NCI-H1092 (cell line): ENCODE results near the gene SLC9A8.

Experiments used
- DNase-seq: peaks from one replicate; lab custom pipeline; 2025; lab: John Stamatoyannopoulos, UW

SLC9A8 gene

DNA sequence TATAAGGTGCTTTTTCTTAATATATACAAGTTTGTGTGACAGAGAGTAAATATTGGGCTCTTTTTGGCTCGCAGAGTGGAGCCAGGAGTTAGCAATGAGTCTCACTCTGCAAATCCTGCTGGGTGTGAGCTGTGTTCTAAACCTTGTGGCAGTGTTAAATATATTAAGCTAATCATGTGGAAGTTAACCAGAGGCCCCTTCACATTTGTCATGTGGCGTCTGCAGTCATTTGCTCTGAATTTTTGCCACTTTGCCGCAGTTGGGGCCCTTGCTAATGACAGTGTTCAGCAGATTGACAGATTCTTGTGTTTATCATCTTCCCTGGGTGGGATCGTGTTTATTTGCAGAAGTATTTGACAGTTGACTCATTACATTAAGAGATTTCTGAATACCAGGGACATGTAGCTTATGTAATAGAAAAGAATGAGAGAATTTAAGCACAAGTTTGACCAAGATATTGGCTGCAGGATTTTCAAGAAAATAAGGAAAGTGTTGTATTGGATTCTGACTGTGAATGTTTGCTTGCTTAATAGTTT lies 64.8 kb downstream of the SLC9A8 start:
- DNase-seq, result no peak

DNA sequence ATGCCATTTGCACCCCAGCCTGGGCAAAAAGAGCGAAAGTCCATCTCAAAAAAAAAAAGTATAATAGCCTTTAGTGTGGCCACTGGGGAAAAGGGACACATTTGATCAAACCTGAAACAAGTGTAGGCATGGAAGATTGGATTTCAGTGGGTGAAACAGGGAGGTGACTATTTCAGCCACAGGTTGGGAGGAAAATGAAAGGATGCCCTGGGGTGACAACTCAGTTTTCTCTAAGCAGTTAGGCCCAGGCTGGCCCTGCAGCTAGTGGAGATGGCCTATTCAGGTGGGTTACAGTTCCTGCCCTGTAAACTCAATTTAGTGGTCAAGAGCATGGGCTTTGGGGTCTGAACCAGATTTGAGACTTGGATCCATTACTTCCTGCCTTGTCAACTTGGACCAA lies 66.3 kb downstream of the SLC9A8 start:
- no peak for DNase-seq

DNA sequence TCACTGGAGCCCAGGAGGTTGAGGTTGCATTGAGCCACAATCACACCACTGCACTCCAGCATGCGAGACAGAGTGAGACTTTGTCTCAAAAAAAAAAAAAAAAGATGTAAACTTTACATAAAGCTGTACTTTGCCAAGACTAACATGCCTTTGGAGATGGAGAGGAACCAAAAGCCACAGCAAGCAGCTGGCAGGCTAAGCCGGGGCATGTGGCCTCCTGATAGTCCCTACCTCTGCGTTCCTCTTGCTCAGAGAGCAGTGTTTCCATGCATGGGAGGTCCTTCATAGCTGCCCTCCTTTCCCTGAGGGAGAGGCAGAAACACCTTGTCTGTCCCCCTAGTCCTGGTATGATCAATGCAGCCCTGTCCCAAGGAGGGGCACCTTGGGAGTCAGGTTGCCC lies 67.5 kb downstream of the SLC9A8 start:
- DNase-seq, result no peak

DNA sequence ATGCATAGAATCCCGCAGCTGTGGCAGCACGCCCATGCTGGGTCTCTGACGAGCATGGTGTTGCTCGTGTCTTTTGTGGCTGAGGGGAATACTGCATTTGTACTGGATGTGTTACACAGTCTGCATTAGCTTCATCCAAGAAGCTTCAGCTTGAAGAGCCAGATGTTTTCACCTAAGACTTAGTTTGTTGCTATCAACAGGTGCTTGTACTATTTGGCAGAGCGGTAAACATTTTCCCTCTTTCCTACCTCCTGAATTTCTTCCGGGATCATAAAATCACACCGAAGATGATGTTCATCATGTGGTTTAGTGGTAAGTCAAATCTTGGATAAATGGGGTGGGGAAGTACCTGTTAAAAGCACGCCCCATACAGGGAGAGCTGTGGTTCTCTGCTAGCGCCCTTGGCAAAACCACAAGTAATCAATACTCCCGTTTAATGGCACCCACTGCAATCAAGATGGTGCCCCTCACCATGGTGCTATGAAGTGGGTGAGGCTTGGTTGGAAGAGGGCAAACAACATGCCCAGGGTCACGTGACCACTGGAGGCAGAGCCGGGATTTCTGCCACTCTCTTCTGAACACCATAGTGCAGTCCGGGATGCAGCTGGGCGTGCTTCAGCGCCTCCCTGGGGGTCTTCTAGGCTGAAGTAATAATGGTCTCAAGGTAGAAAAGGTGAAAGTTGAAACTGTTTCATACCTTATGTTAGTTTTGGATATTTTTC lies 68.3 kb downstream of the SLC9A8 start:
- DNase-seq, result no peak

DNA sequence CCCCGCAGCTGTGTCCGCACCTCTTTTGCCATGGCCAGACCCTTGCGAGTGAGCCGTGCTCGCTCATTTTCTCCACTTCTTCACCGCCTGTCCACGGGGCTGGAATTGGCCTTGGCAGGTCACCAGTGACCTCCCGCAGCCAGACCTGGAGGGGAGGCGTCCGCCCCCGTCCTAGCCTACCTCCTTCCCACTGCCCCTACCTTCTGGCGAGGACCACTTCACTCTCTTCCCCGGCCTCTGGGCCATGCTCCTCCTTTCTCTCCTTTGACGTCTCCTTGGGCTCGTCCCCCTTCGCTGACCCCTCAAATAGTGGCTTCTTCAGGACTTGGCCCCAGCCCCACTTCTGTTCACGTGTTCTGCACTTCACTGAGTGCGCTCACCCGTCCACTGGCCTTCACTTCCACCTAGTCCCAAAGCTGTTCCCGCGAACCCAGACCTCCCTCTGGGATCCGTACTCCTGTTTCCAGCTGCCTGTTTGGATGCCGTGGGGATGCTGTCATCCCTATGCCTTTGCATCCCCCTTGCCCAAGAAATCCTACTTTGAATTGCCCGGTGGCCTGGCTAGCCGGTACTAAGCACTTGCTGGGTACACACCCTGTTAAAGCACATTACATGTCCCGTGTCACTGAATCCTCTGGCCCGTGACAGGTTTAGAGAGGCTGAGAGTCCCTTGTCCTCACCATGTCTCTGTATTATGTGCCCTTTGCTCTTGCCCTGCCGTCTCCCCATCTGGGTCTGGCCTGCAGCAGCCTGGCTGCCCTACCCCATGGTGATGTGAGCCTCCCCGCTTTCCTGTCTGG lies 69.7 kb downstream of the SLC9A8 start:
- no peak for DNase-seq

DNA sequence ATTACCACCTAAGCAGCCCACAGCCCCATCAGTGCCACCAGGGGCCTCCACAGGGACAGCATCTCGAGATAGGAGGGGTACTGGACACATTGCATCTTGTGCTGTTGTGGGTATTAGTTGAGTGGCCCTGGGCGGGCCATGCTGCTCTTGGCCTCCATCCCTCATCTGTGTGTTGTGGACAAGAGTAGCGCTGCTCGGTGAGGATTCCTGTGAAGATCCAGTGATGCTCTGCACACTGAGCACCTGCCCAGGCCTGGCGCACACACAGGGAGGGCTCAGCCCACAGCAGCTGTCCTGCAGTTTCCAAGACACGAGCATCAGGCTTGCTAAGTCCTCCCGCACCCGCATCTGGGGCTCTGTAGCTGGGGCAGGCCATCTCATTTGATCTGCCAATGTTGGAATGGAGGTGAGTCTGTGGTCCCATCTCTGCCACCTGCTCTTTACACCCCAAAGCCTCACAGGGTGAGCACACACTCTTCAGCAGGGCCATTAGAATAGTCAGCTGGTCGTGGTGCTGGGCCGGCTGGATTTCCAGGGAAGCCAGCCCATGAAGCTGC lies 70.7 kb downstream of the SLC9A8 start:
- DNase-seq, result no peak

DNA sequence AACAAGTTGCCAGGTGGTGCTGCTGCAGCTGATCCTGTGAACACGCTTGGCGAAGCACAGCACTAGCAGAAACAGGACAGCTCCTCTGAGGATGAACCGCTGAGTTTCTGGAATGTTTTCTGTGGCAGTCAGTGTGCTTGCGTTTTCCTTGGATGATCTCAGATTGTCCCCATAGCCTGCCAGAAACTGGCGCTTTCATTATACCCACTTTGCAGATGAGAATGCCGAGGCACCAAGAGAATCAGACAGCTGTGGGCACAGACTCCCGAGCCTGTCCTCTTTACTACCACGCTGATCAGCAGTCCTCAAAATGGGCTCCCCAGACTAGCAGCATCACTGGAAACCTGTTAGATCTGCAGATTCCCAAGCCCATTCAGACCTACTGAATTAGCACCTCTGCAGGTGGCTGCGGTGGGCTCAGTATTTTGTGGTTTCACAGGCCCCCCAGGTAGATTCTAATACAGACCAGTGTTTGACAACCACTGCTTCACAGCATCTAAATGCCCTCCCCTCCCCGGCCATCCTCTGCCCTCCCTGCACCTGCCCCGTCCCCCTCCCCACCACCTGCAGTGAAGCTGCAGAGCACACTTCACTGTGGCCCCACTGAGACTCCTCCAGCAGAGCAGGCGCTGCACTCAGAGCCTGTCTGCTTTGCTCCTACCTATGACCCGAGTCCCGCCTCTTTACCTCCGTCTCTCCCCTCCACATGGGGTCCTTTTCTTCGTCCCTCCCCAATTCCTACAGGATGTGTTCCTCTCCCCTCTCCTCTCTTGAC lies 73.1 kb downstream of the SLC9A8 start:
- no peak for DNase-seq

DNA sequence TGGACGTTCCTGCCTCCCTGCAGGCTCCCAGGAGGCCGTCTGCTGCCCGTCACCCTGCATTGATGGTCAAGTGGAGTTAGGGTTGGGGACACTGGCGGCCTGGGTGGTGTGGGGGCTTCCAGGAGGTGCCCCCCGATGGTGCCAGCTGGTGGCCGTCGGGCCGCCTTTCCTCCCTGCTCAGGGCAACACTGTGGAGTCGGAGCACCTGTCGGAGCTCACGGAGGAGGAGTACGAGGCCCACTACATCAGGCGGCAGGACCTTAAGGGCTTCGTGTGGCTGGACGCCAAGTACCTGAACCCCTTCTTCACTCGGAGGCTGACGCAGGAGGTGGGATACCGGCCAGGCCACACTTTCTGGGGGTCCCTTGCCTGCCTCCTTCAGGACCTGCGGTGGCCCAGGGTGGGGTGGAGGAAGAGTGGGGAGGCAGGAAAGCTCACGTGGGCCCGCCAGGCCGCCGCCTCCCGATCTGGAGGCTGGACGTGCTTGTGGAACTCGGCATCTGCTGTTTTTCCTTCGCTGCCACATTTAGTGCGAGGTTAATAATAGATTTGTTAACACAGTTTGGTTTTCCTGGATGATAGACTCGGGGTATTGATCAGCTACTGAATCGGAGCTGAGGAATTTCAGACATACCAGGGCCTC lies 74.1 kb downstream of the SLC9A8 start:
- no peak for DNase-seq

DNA sequence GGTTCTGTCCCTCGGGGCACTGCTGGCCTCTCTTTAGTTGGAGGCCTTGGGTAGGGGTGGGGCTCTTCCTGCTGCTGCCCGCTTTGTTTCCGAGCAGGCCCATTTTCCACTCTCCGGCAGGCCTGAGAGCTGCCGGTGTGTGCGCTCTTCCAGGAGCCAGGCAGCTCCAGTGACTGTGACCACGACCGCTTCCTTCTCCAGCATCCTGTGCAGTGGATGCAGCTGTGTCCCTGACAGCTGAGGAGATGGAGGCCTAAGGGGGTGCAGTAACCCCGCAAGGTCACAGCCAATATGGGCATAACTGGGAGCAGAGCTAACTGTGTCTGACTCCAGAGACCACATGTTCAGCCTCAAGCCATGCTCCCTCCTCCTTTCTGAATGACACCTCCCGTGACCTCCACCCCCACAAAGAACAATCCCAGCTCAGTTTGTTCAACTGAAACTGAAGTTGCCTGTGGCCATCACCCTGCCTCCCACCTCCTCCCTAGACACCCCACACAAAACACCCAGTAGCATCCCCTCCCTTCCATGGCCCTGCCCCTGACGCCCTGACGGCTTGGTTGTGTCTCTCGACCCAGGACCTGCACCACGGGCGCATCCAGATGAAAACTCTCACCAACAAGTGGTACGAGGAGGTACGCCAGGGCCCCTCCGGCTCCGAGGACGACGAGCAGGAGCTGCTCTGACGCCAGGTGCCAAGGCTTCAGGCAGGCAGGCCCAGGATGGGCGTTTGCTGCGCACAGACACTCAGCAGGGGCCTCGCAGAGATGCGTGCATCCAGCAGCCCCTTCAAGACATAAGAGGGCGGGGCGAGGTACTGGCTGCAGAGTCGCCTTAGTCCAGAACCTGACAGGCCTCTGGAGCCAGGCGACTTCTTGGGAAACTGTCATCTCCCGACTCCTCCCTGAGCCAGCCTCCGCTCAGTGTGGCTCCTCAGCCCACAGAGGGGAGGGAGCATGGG lies 74.9 kb downstream of the SLC9A8 start:
- no peak for DNase-seq

DNA sequence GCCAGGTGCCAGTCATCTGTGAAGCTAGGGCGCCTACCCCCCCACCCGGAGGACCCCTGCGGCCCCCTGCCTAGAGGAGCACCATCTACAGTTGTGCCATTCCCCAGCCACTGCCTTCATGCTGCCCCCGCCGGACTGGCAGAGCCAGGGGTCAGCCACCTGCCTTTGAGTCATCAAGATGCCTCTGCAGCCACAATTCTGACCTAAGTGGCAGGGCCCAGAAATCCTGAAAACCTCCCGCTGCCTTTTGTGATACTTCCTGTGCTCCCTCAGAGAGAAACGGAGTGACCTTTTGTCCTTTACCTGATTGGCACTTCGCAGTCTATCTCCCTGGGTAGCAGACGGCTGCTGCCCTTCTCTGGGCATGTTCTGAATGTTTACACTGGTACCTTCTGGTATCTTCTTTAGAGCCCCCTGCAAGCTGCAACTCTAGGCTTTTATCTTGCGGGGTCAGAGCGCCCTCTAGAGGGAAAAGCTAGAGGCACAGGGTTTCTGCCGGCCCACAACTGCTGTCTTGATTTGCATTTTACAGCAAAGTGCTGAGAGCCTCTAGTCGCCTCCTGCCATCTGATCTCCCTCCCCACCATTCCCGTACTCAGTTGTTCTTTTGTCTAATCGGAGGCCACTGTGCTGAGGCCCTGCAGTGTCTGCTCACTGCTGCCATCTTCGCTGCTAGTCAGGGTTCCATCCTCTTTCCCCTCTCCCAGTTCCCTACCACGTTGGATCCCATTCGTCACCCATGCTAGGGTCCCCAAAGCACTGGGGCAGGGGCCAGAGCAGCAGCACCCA lies 75.8 kb downstream of the SLC9A8 start:
- peak; percentile 30 for DNase-seq

DNA sequence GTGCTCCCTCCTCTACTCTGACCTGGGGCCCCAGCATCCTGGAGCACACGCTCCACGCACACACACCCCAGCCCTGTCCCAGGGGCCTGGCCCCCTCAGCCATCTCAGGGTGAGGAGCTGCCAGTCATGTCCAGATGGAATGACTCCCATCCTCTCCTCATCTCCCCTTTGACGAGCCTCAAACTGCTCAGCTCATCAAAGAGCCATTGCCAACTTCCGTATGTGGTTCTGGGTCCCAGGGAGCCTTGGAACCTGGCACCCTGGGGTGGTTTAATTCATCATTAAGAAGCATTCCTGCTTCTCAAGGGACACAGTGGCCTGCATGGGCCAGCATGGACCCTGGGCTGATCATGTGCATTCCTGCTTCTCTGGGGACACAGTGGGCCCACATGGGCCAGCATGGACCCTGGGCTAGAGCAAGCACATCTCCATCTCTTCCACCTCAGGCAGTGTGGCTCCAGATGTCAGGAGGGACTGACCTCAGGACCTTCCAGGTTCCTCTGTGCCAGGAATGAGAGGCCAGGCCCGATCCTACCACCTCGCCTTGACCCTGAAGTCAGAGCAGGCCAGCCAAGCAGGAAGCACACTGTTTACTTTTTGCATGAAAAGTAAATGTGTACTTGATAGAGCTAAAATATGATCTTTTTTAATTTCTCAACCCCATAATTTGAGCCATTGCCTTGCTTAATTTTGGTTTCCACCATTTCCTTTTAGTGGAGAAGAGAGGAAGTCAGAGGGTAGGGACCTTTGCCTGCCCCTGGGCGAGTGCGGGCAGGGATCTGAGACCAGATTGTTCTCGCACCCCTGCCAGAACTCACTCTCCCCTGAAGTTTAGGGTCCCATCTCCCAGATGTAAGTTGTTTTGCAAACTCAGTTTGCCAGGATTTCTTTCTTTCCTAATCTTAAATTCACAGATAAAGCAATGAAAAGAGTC lies 76.6 kb downstream of the SLC9A8 start:
- no peak for DNase-seq

DNA sequence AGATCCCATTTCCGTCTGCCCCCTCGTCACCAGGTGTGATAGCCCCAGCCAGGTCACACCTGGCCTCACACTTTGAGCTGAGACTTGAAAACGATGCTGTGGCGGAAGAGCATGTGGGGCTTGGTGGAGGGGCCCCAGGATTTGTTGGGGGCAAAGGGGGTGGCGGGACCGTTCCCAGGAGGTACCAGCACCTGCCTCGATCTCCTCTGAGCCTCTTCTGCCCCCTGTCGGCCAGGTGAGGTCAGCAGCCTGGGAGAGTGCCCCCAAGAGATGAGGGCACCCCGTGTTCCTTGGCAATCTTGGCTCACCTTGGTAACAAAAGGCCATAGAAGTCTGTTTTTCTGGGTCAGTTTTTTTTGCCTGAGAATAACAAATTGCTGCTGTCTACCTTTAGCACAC lies 77.3 kb downstream of the SLC9A8 start:
- no peak for DNase-seq

DNA sequence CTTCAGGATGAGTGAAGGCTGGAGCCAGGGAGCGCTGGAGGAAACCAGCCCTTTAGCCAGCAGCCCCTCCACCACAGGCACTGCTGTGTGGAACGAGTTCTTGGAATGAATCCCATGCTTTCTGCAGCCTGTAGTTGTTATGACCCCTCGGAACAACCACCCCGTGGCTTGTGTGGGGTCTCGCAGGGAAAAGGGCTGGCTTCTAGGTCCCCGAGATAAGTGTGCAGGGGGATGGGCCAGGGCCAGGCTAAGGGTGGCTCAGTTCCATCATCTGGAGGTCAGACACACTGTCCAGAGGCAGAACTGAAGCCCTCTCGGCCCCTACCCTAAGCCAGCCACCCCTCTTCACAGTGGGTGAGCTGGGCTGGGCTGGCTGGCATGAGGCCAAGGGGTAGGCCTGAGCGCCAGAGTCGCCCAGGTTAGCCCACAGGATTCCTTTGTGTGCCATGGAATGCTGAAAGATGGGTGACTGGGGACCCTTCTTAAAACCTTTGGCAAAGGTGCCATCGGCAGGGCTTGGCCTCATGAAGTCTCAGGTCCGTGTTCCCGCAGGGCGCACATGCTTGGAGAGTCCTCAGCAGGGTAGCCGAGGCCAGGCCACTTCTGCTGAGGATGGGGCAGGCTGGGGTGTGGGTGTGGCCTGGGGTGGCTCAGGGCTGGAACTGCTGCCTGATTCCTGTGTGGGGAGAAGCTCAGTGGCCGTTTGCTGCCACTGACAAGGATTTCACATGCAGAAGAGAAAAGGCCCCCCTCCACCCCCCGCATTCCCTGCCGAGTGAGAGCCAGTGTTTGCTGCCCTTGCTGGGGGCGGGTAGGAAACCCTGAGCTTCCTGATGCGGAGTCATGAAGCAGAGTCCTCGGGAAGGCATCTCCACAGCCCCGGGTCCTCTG lies 78.1 kb downstream of the SLC9A8 start:
- no peak for DNase-seq

DNA sequence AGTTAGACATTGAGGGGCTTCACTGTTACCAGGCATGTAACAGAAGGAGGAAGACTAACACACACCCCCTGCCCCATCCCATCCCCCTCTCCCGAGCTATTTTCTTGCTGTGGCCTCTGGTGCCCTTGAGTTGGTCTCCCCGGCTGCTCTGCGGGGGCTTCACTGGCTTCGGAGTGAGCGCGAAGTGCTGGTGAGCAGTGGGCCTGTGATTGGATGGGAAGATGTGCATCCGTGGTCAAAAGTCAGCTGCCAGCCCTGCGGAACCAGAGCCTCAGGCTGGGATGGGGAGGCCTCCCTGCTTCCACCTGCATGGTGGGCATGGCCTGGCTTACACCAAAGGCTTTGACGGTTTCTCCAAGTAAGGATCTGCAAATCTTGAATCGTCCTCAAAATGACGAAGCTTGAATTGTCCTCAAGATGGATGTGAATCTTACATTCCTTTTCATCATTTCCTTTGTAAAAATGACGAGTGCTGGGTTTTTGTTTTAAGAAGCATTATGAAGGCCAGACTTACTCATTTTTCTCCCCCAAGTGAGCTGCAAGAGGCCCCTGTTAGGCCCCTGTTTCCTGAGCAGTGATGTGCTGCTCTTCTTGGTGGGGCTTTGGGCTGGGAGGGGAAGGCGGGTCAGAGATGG lies 79.0 kb downstream of the SLC9A8 start:
- no peak for DNase-seq

DNA sequence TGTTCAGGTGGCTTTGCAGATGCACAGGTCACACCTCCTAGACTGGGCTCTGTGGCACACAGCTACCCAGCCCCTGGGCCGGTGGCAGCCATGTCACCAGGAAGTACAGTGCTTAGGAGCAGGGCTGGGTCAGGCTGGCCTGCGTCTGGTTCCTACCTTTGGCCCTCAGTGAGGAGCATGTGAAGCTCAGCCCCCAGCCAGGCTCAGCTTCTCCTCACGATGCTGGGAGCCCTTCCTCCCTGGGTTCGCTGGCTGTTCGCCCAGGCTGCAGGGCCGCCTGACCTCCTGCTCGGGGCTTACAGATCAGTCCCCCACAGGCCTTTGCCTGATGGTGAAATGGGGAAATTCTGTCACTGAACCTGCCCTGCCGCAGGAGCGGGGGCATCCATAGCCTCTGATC lies 79.6 kb downstream of the SLC9A8 start:
- no peak for DNase-seq

DNA sequence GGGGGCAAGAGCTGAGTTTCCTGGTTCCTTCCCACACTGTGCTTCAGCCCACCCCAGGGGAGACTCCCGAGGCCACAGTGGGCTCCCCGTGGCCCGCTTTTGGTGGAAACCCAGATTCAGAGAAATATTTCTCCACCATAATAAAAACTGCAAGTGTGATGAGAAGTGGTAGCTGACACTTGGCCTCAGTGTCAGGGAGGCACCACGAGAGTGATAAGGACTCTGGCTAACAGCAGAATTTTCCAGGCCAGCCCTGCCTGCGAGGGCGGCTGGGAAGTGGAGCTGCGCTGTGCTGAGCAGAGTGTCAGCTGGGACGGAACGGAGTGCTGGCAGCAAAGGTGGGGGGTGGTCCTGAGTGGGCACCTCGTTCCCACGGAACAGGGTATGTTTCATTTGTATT lies 80.2 kb downstream of the SLC9A8 start:
- no peak for DNase-seq
